ENCODE data around the gene PSMB11.

DNA sequence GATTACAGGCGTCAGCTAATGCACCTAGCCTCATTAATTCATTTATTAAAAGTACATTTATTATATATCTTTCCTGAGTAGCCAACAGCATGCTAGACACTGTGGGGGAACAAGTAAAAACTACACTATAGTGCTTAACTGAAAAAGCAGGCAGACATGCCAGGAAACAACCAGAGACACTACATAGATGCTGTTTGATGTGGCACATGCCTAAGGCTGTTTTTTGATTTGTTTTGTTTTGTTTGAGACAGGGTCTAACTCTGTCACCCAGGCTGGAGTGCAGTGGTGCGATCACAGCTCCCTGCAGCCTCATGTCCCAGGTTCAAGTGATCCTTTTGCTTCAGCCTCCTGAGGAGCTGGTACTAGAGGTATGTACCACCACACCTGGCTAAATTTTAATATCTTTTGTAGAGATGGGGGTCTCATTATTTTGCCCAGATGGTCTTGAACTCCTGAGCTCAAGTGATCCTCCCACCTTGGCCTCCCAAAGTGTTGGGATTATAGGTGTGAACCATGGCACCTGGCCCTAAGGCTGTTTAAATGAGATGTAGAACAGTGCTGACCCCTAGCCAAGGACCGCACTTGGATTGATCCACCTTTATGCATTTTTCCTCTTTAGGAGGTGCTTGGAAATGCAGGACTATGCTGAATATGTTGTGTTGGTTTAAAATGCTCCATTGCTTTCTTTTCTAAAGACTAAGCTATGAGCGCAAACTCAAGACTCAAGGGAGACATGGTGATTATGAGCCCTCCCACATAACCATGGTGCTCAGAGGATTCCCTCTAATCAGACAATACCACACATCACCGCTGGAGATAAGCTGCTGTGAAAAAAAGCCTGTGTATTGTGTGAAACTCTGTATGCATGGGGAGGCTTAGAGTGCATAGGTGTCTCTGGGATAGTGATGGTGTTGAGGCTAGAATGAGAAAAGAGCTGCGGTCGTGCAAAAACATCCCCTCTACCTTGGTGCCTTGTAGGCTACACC, 21.6 kb upstream of the PSMB11 start:
- TF ChIP-seq, protein P1, sequence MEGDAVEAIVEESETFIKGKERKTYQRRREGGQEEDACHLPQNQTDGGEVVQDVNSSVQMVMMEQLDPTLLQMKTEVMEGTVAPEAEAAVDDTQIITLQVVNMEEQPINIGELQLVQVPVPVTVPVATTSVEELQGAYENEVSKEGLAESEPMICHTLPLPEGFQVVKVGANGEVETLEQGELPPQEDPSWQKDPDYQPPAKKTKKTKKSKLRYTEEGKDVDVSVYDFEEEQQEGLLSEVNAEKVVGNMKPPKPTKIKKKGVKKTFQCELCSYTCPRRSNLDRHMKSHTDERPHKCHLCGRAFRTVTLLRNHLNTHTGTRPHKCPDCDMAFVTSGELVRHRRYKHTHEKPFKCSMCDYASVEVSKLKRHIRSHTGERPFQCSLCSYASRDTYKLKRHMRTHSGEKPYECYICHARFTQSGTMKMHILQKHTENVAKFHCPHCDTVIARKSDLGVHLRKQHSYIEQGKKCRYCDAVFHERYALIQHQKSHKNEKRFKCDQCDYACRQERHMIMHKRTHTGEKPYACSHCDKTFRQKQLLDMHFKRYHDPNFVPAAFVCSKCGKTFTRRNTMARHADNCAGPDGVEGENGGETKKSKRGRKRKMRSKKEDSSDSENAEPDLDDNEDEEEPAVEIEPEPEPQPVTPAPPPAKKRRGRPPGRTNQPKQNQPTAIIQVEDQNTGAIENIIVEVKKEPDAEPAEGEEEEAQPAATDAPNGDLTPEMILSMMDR (conservative IDR thresholded peaks at IDR 0.05), result no peak
- no peak for TF ChIP-seq ZFX (IDR thresholded peaks at IDR 0.05)

All from C4-2B (cell line).